Prostate gland (tissue), 2 donors: ENCODE data around the gene BOK.

Experiments
- CTCF ChIP-seq, 4 experiments: fragments of 200-600 bp in 2 of 4; fragments of 450-650 bp in 2 of 4; sonication (generic) in 2 of 4; IDR thresholded peaks; 1 replicate in 3 of 4; 2 replicates in 1 of 4; pipeline ENCODE4 v1.5.1; 2016 to 2019; ENCODE audit warnings: antibody characterized with exemption in 4 of 4, mild to moderate bottlenecking in 2 of 4, moderate library complexity in 2 of 4
- POLR2AphosphoS5 ChIP-seq: sonication (generic); formaldehyde crosslinking; IDR thresholded peaks from one replicate; pipeline ENCODE4 v1.6.1; 2017; ENCODE audit warnings: antibody characterized with exemption

- TF ChIP-seq CTCF (IDR thresholded peaks at IDR 0.05) (no peak), POLR2AphosphoS5 (no peak)
Observed at GRCh38 chr2:241516520-241516965, 42.0 kb upstream of the BOK start.
